ENCODE measurements around the gene EIF4B. TPM values are rescaled to one million over a fixed set of nuclear protein-coding genes. Genes with fewer than 3 reads are reported as not detected.

EIF4B gene
- total and polyA plus RNA-seq, 2 donors (not counting 1 experiment from before 2014, with no cell fraction given) = 252 to 674 TPM

GRCh38 chr12:53034459-53034858 is 28.2 kb downstream of the EIF4B start:
- Mint-ChIP-seq H3K4me3 (no peak overlapping the region), H3K4me1 (no peaks in the 10 kb centered on the region), H3K9me3 (ENCODE audit: insufficient read depth) (no peaks in the 10 kb centered on the region), H3K27ac (no peak overlapping the region), H3K27me3 (no peaks in the 10 kb centered on the region)
- DNase-seq = no peak
- POLR2A ChIA-PET = interaction anchor here (0.6 kb wide), 1 partner anchor 11 kb away, joined by 3 read pairs; no protein-coding TSS in a partner anchor
- CTCF ChIA-PET = no interaction called here
- 100% methylated on average over 1 of the region's 8 CpGs for WGBS (ENCODE audit: insufficient coverage)
- TF ChIP-seq EZH2 (IDR thresholded peaks at IDR 0.05; ENCODE audit: borderline replicate concordance, insufficient read depth, low read depth, low read length, poor library complexity, severe bottlenecking) = no peak
- no peak for TF ChIP-seq CTCF (IDR thresholded peaks at IDR 0.05)
- no peak overlapping the region for H3K9ac ChIP-seq (ENCODE audit: low read length)
- H3K4me1 ChIP-seq (ENCODE audit: control insufficient read depth in 2 of 2, insufficient read depth in 2 of 2, low read length in 2 of 2) = no peaks in the 10 kb centered on the region
- H3K27ac ChIP-seq (ENCODE audit: low read length in 2 of 2) = no peak overlapping the region
- H3K9me3 ChIP-seq (ENCODE audit: control extremely low read depth in 1 of 3, control insufficient read depth in 2 of 3, insufficient read depth in 1 of 3, low read length in 2 of 3) = no peaks in the 10 kb centered on the region
- intact Hi-C loops (cut with micrococcal nuclease) = no loop called here
- no peak overlapping the region for H2AFZ ChIP-seq (ENCODE audit: insufficient read depth, low read depth, low read length, poor library complexity, severe bottlenecking)
- H3K27me3 ChIP-seq (replicated peaks in 1 of 4; ENCODE audit: control extremely low read depth in 1 of 4, control insufficient read depth in 3 of 4, insufficient read depth in 4 of 4, low read length in 3 of 4) = no peaks in the 10 kb centered on the region
- peaks cover 26 to 82% of the 10 kb centered on the region in 2 experiments for H3K36me3 ChIP-seq (replicated peaks in 1 of 2; ENCODE audit: control extremely low read depth in 1 of 2, control insufficient read depth in 1 of 2, extremely low read depth in 1 of 2, insufficient read depth in 2 of 2, low read length in 1 of 2)
- no peak for ATAC-seq (ENCODE audit: low read depth)
- H4K20me1 ChIP-seq (ENCODE audit: control insufficient read depth, insufficient read depth, low read length, poor library complexity, severe bottlenecking) = peaks cover 18% of the 10 kb centered on the region
- no peak overlapping the region for H3K4me3 ChIP-seq (ENCODE audit: control extremely low read depth in 1 of 5, extremely low read depth in 1 of 5, insufficient read depth in 1 of 5, low read depth in 2 of 5, low read length in 4 of 5)
- peaks cover 6% of the 10 kb centered on the region for H3K79me2 ChIP-seq (ENCODE audit: control insufficient read depth, insufficient read depth, low read length)
- no peak overlapping the region for H3K4me2 ChIP-seq (replicated peaks; ENCODE audit: low read depth, low read length, poor library complexity, severe bottlenecking)

- ATAC-seq (ENCODE audit: low read depth) (no peak), DNase-seq (no peak)
- no peak for TF ChIP-seq CTCF (IDR thresholded peaks at IDR 0.05)
- no peak for TF ChIP-seq EZH2 (IDR thresholded peaks at IDR 0.05; ENCODE audit: borderline replicate concordance, insufficient read depth, low read depth, low read length, poor library complexity, severe bottlenecking)
- no peaks in the 10 kb centered on the region for H3K9me3 ChIP-seq (ENCODE audit: control extremely low read depth in 1 of 3, control insufficient read depth in 2 of 3, insufficient read depth in 1 of 3, low read length in 2 of 3)
- H3K4me2 ChIP-seq (replicated peaks; ENCODE audit: low read depth, low read length, poor library complexity, severe bottlenecking) = no peak overlapping the region
- H3K27ac ChIP-seq (ENCODE audit: low read length in 2 of 2) = no peak overlapping the region
- intact Hi-C loops (cut with micrococcal nuclease) = no loop called here
- H4K20me1 ChIP-seq (ENCODE audit: control insufficient read depth, insufficient read depth, low read length, poor library complexity, severe bottlenecking) = peaks cover 6% of the 10 kb centered on the region
- Mint-ChIP-seq H3K27ac (no peak overlapping the region), H3K4me1 (no peaks in the 10 kb centered on the region), H3K9me3 (ENCODE audit: insufficient read depth) (no peaks in the 10 kb centered on the region), H3K27me3 (no peaks in the 10 kb centered on the region), H3K4me3 (no peak overlapping the region)
- H3K9ac ChIP-seq (ENCODE audit: low read length) = no peak overlapping the region
- no peak overlapping the region for H2AFZ ChIP-seq (ENCODE audit: insufficient read depth, low read depth, low read length, poor library complexity, severe bottlenecking)
- H3K4me1 ChIP-seq (ENCODE audit: control insufficient read depth in 2 of 2, insufficient read depth in 2 of 2, low read length in 2 of 2) = no peaks in the 10 kb centered on the region
- CTCF ChIA-PET = no interaction called here
- H3K36me3 ChIP-seq (replicated peaks in 1 of 2; ENCODE audit: control extremely low read depth in 1 of 2, control insufficient read depth in 1 of 2, extremely low read depth in 1 of 2, insufficient read depth in 2 of 2, low read length in 1 of 2) = peaks cover 24 to 69% of the 10 kb centered on the region in 2 experiments
- no peaks in the 10 kb centered on the region for H3K27me3 ChIP-seq (replicated peaks in 1 of 4; ENCODE audit: control extremely low read depth in 1 of 4, control insufficient read depth in 3 of 4, insufficient read depth in 4 of 4, low read length in 3 of 4)
- H3K79me2 ChIP-seq (ENCODE audit: control insufficient read depth, insufficient read depth, low read length) = no peaks in the 10 kb centered on the region
- no CpG with 5 or more reads among the region's 3 CpGs for WGBS (ENCODE audit: insufficient coverage)
- POLR2A ChIA-PET = no interaction called here
- H3K4me3 ChIP-seq (ENCODE audit: control extremely low read depth in 1 of 5, extremely low read depth in 1 of 5, insufficient read depth in 1 of 5, low read depth in 2 of 5, low read length in 4 of 5) = no peak overlapping the region
Observed at GRCh38 chr12:53036802-53037201, 30.5 kb downstream of the EIF4B start.
